GM12892 (cell line): ENCODE data around the gene FYB2.
A peak's percentile ranks its signal among the peaks of the same experiment; 100 is the strongest.

Experiments used
- DNase-seq: peaks from one replicate; pipeline ENCODE4 v3.0.0; 2011; ENCODE audit not compliant: insufficient read length
- FAIRE-seq: peaks from 2 replicates; lab custom pipeline; 2011; peaks lifted over from hg19 to GRCh38; lab: Jason Lieb, UNC
- POLR2A ChIP-seq: IDR thresholded peaks from 2 replicates; pipeline ENCODE4 v1.6.1; 2011; ENCODE audit warnings: low read depth, low read length, control low read depth
- POLR2AphosphoS5 ChIP-seq: IDR thresholded peaks from 2 replicates; pipeline ENCODE4 v1.6.1; 2011; ENCODE audit warnings: low read depth, low read length, control low read depth
- TAF1 ChIP-seq: IDR thresholded peaks from 2 replicates; pipeline ENCODE4 v1.6.1; 2011; ENCODE audit warnings: low read depth, mild to moderate bottlenecking, control low read depth, low read length, borderline replicate concordance

Gene FYB2

GRCh38 chr1:56755911-56756310 is 63.3 kb downstream of the FYB2 start:
- TF ChIP-seq TAF1 (no peak), POLR2A (no peak), POLR2AphosphoS5 (no peak)
- FAIRE-seq (no peak), DNase-seq (no peak)

GRCh38 chr1:56754708-56755479 is 64.3 kb downstream of the FYB2 start:
- FAIRE-seq: no peak
- TF ChIP-seq POLR2AphosphoS5: no peak
- no peak for TF ChIP-seq POLR2A
- TF ChIP-seq TAF1: no peak
- no peak for DNase-seq

- no peak for TF ChIP-seq POLR2A
- TF ChIP-seq POLR2AphosphoS5: no peak
- no peak for TF ChIP-seq TAF1
- DNase-seq: no peak
- FAIRE-seq: no peak
Measured at GRCh38 chr1:56745231-56745630, 74.0 kb downstream of the FYB2 start.

- DNase-seq (no peak), FAIRE-seq (no peak)
- TF ChIP-seq POLR2A: no peak
- no peak for TF ChIP-seq POLR2AphosphoS5
- TF ChIP-seq TAF1: no peak
Measured at GRCh38 chr1:56728964-56729363, 90.2 kb downstream of the FYB2 start.

GRCh38 chr1:56726706-56727105 is 92.5 kb downstream of the FYB2 start:
- no peak for TF ChIP-seq POLR2A
- no peak for TF ChIP-seq POLR2AphosphoS5
- no peak for TF ChIP-seq TAF1
- FAIRE-seq (no peak), DNase-seq (no peak)

- TF ChIP-seq POLR2A (no peak), TAF1 (no peak), POLR2AphosphoS5 (no peak)
- FAIRE-seq (no peak), DNase-seq (no peak)
Measured at GRCh38 chr1:56719171-56719570, 100.0 kb downstream of the FYB2 start.

- DNase-seq (no peak), FAIRE-seq (no peak)
- TF ChIP-seq POLR2AphosphoS5 (no peak), TAF1 (no peak), POLR2A (no peak)
Measured at GRCh38 chr1:56715156-56715555, 104.0 kb downstream of the FYB2 start.

- FAIRE-seq: no peak
- DNase-seq: no peak
- TF ChIP-seq POLR2A (no peak), POLR2AphosphoS5 (no peak), TAF1 (no peak)
Measured at GRCh38 chr1:56713112-56713511, 106.1 kb downstream of the FYB2 start.

- FAIRE-seq: no peak
- no peak for DNase-seq
- TF ChIP-seq POLR2AphosphoS5 (no peak), POLR2A (no peak), TAF1 (no peak)
Measured at GRCh38 chr1:56712150-56712549, 107.1 kb downstream of the FYB2 start.

- TF ChIP-seq POLR2A (no peak), TAF1 (no peak), POLR2AphosphoS5 (no peak)
- FAIRE-seq: no peak
- no peak for DNase-seq
Measured at GRCh38 chr1:56710646-56711045, 108.6 kb downstream of the FYB2 start.

- no peak for TF ChIP-seq POLR2A
- no peak for TF ChIP-seq TAF1
- no peak for TF ChIP-seq POLR2AphosphoS5
- DNase-seq (no peak), FAIRE-seq (no peak)
Measured at GRCh38 chr1:56709995-56710394, 109.2 kb downstream of the FYB2 start.

GRCh38 chr1:56709269-56709880 is 109.8 kb downstream of the FYB2 start:
- FAIRE-seq: peak; percentile 61

GRCh38 chr1:56707379-56707778 is 111.8 kb downstream of the FYB2 start:
- DNase-seq (no peak), FAIRE-seq (no peak)
- TF ChIP-seq TAF1 (no peak), POLR2A (no peak), POLR2AphosphoS5 (no peak)

More at GRCh38 chr1:56709269-56709880, 109.8 kb downstream of the FYB2 start:
- DNase-seq: no peak
- TF ChIP-seq TAF1 (no peak), POLR2AphosphoS5 (no peak), POLR2A (no peak)
